HepG2 (cell line): ENCODE data around the gene ADAMTS12. TPM values are rescaled to one million over a fixed set of nuclear protein-coding genes. Genes with fewer than 3 reads are reported as not detected.

Experiments
- ATAC-seq: fragments of 200-7000 bp; cut with Tn5 transposase; 3 replicates; pipeline ENCODE4 v1.9.1; 2020; ENCODE audit warnings: mild to moderate bottlenecking, moderate library complexity
- BruUV-seq: library from RNA; stranded (reverse); fragments of 400-500 nt; replicated peaks from 2 replicates; lab custom pipeline; 2021; lab: Mats Ljungman, UMichigan
- CTCF ChIA-PET: fragments of 300-600 bp; formaldehyde crosslinking; extraction: SDS; loops from one replicate; lab custom pipeline; 2021; ENCODE audit warnings: low total read pairs, inconsistent platforms, low intra/inter-chr PET ratio; lab: Yijun Ruan, JAX
- POLR2A ChIA-PET: fragments of 350-600 bp; sonication (Branson Sonifier 250); formaldehyde crosslinking; loops from one replicate; lab custom pipeline; 2020; ENCODE audit warnings: antibody characterized with exemption, inconsistent platforms; lab: Yijun Ruan, JAX
- DNase-seq: peaks from one replicate; pipeline ENCODE4 v3.0.0-alpha.2; 2015; ENCODE audit warnings: low spot score
- FAIRE-seq: peaks from 3 replicates; lab custom pipeline; 2011; peaks lifted over from hg19 to GRCh38; lab: Jason Lieb, UNC
- H2AFZ ChIP-seq: one replicate; pipeline ENCODE4 v1.6.1; 2011; ENCODE audit warnings: low read length, inconsistent platforms
- H3K27ac ChIP-seq: fragments of 300-600 bp; 3 replicates; pipeline ENCODE4 v1.8.0; 2011; ENCODE audit warnings: mixed run types, mild to moderate bottlenecking, mixed read lengths, low read length, inconsistent platforms; ENCODE audit not compliant: insufficient read depth; ENCODE audit errors: extremely low read length
- H3K27me3 ChIP-seq, 2 experiments: fragments of 200-600 bp in 1 of 2; 2 replicates in 1 of 2; 3 replicates in 1 of 2; pipeline versions ENCODE4 v1.6.0 to v1.8.0; 2011; ENCODE audit warnings: low read length in 2 of 2, mild to moderate bottlenecking in 2 of 2, moderate library complexity in 2 of 2, inconsistent platforms in 1 of 2; ENCODE audit not compliant: insufficient read depth in 2 of 2, control insufficient read depth in 1 of 2
- H3K36me3 ChIP-seq, 2 experiments: fragments of 200-600 bp in 1 of 2; replicated peaks in 1 of 2; 2 replicates in 1 of 2; 3 replicates in 1 of 2; pipeline versions ENCODE4 v1.5.1 to v1.8.0; 2011; ENCODE audit warnings: low read length in 2 of 2, inconsistent platforms in 1 of 2; ENCODE audit not compliant: insufficient read depth in 2 of 2, control insufficient read depth in 1 of 2
- H3K4me1 ChIP-seq: 2 replicates; pipeline ENCODE4 v1.5.1; 2012; ENCODE audit warnings: low read length, inconsistent platforms; ENCODE audit not compliant: insufficient read depth
- H3K4me2 ChIP-seq: 2 replicates; pipeline ENCODE4 v1.6.0; 2011; ENCODE audit warnings: low read depth, low read length, inconsistent platforms
- H3K4me3 ChIP-seq, 3 experiments: fragments of 200-600 bp in 1 of 3; sonication (generic), shearing (Covaris generic) in 1 of 3; replicated peaks in 1 of 3; 2 replicates each; pipeline ENCODE4 v1.5.1; 2011 to 2016; ENCODE audit warnings: low read length in 3 of 3, inconsistent platforms in 2 of 3, low read depth in 2 of 3, mild to moderate bottlenecking in 2 of 3, control low read depth in 1 of 3, mixed read lengths in 1 of 3; ENCODE audit not compliant: insufficient read depth in 1 of 3
- H3K79me2 ChIP-seq: one replicate; pipeline ENCODE4 v1.6.1; 2011; ENCODE audit warnings: low read length, inconsistent platforms; ENCODE audit not compliant: insufficient read depth
- H3K9ac ChIP-seq: 2 replicates; pipeline ENCODE4 v1.6.0; 2011; ENCODE audit warnings: mild to moderate bottlenecking, low read depth, low read length, inconsistent platforms; ENCODE audit not compliant: insufficient read depth
- H3K9me3 ChIP-seq: 2 replicates; pipeline ENCODE4 v1.5.1; 2012; ENCODE audit warnings: mild to moderate bottlenecking, low read length
- H4K20me1 ChIP-seq: 2 replicates; pipeline ENCODE4 v1.6.0; 2011; ENCODE audit warnings: inconsistent platforms, mild to moderate bottlenecking, low read length, moderate library complexity; ENCODE audit not compliant: insufficient read depth
- HDAC2 ChIP-seq: sonication (generic); formaldehyde crosslinking; IDR thresholded peaks from 2 replicates; pipeline ENCODE4 v1.4.0; 2020; ENCODE audit warnings: missing genetic modification reagents
- IKZF4 ChIP-seq: sonication (generic); formaldehyde crosslinking; IDR thresholded peaks from 2 replicates; pipeline ENCODE4 v1.5.1; 2020; ENCODE audit warnings: borderline replicate concordance, mild to moderate bottlenecking, low read depth, missing genetic modification reagents; ENCODE audit errors: not compliant biosample characterization
- KLF15 ChIP-seq: sonication (generic); formaldehyde crosslinking; IDR thresholded peaks from 2 replicates; pipeline ENCODE4 v1.8.1; 2023; ENCODE audit warnings: borderline replicate concordance, mild to moderate bottlenecking, inconsistent platforms, missing genetic modification reagents, mixed read lengths
- MAFF ChIP-seq: IDR thresholded peaks from 2 replicates; pipeline ENCODE4 v1.6.1; 2011; ENCODE audit warnings: low read depth, low read length, improper control_type of control experiment
- MAFK ChIP-seq, 2 experiments: IDR thresholded peaks in 1 of 2; conservative IDR thresholded peaks in 1 of 2; 2 replicates each; pipeline ENCODE4 v1.6.1; 2011; ENCODE audit warnings: improper control_type of control experiment in 2 of 2, low read length in 2 of 2
- MBD4 ChIP-seq: IDR thresholded peaks from 2 replicates; pipeline ENCODE4 v1.6.1; 2012; ENCODE audit warnings: low read length, inconsistent platforms, borderline replicate concordance
- NFRKB ChIP-seq: fragments of 450-650 bp; IDR thresholded peaks from 2 replicates; pipeline ENCODE4 v1.6.1; 2017
- NR2F2 ChIP-seq: IDR thresholded peaks from 2 replicates; pipeline ENCODE4 v1.6.1; 2012; ENCODE audit warnings: low read depth, inconsistent platforms, borderline replicate concordance
- POLR2AphosphoS2 ChIP-seq: IDR thresholded peaks from 2 replicates; pipeline ENCODE4 v1.6.1; 2011; ENCODE audit warnings: low read depth, low read length, improper control_type of control experiment
- THRA ChIP-seq: sonication (generic); formaldehyde crosslinking; IDR thresholded peaks from 2 replicates; pipeline ENCODE4 v1.4.0; 2020; ENCODE audit warnings: missing genetic modification reagents, borderline replicate concordance
- ZNF232 ChIP-seq: sonication (generic); formaldehyde crosslinking; IDR thresholded peaks from 2 replicates; pipeline ENCODE4 v1.4.0; 2020; ENCODE audit warnings: missing genetic modification reagents, borderline replicate concordance
- ZNF550 ChIP-seq: sonication (generic); formaldehyde crosslinking; IDR thresholded peaks from 2 replicates; pipeline ENCODE4 v1.4.0; 2020; ENCODE audit warnings: mild to moderate bottlenecking, missing genetic modification reagents, borderline replicate concordance
- ZNF552 ChIP-seq: sonication (generic); formaldehyde crosslinking; IDR thresholded peaks from 2 replicates; pipeline ENCODE4 v1.9.0; 2022; ENCODE audit warnings: missing genetic modification reagents, mild to moderate bottlenecking, borderline replicate concordance
- ZNF720 ChIP-seq: sonication (generic); formaldehyde crosslinking; IDR thresholded peaks from 2 replicates; pipeline ENCODE4 v1.4.0; 2020; ENCODE audit warnings: missing genetic modification reagents
- WGBS: methylation state at CpG from one replicate; pipeline ENCODE4 v1.1.6; 2017; ENCODE audit warnings: low lambda C conversion rate; 5-methylcytosine and 5-hydroxymethylcytosine counted together
- in situ Hi-C: cut with HindIII; loops from 2 replicates; pipeline ENCODE4 v1.10.0; 2017; ENCODE audit warnings: low pct_unique_long_range_greater_than_20kb; ENCODE audit not compliant: extremely low pct_ligation_motif_present
- intact Hi-C: fragments of 100-400 bp; cut with micrococcal nuclease; formaldehyde crosslinking; loops from one replicate; pipeline ENCODE4 v1.10.0; 2022; ENCODE audit not compliant: unreplicated experiment
- polyA plus RNA-seq, 8 experiments: library from polyadenylated mRNA; depleted of rRNA in 3 of 8; stranded (reverse) in 7 of 8; unstranded in 1 of 8; fragments of >200 nt; fragmentation: Illumina TruSeq in 4 of 8; extraction: Trizol in 4 of 8; gene quantifications; 2 replicates each; pipeline versions ENCODE4 v1.2.1 to v1.2.3, GENCODE V29; 2011 to 2016; ENCODE audit warnings: low read depth in 4 of 8, missing spikeins in 1 of 8, mixed read lengths in 1 of 8; ENCODE audit not compliant: insufficient read depth in 1 of 8
- total RNA-seq, 5 experiments: library from RNA; depleted of rRNA; stranded (reverse); fragments of >200 nt; fragmentation: Illumina TruSeq; extraction: Trizol; gene quantifications; 2 replicates each; pipeline ENCODE4 v1.2.3, GENCODE V29; 2016; ENCODE audit warnings: low read depth in 1 of 5
- TF ChIP-seq, protein P1 (sequence below): sonication (generic); formaldehyde crosslinking; IDR thresholded peaks from 2 replicates; pipeline ENCODE4 v1.4.0; 2020; ENCODE audit warnings: mild to moderate bottlenecking, missing genetic modification reagents
- TF ChIP-seq, protein P2 (sequence below): sonication (generic); formaldehyde crosslinking; IDR thresholded peaks from 2 replicates; pipeline ENCODE4 v1.4.0; 2020; ENCODE audit warnings: mild to moderate bottlenecking, missing genetic modification reagents, borderline replicate concordance

ADAMTS12 gene
- total and polyA plus RNA-seq, 2 of the 13 experiments (the other 11 are each of a cell fraction or from before 2014, with no cell fraction given), result 0.03 TPM; not detected in 1

DNA sequence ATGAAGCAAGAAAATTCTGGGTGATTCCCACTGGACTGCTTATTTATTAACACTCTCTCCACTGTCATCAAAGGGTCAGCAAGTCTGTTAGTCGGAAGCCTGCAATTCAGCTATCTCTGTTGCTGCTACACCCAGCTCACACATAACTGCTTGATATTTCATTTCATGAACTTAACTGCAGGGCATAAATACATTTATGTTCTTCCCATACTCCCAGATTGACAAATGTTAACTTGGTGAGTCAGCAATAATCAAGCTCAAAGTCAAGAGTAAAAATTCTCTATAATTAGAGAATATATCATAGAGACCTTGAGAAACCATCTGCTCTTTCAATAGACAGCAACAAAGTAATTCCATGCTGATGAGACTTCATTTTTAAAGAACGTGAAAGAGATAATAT is 198.8 kb downstream of the ADAMTS12 start:
- WGBS, result 20% methylated on average over 2 of the region's 2 CpGs
- ChIA-PET CTCF (no interaction called here), POLR2A (no interaction called here)
- no peak for TF ChIP-seq IKZF4 (CRISPR knock-in tag)
- TF ChIP-seq, protein P1, sequence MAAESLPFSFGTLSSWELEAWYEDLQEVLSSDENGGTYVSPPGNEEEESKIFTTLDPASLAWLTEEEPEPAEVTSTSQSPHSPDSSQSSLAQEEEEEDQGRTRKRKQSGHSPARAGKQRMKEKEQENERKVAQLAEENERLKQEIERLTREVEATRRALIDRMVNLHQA, result no peak
- TF ChIP-seq MAFF, result peak; percentile 76
- TF ChIP-seq THRA, result no peak
- peak; percentile 78 to 83 for TF ChIP-seq MAFK (conservative IDR thresholded peaks at IDR 0.05 in 1 of 2, IDR thresholded peaks at IDR 0.05 in 1 of 2; ENCODE audit: low read length in 2 of 2)
- no peak for TF ChIP-seq ZNF550 (CRISPR knock-in tag)
- no peak for TF ChIP-seq POLR2AphosphoS2
- TF ChIP-seq KLF15 (CRISPR knock-in tag), result no peak
- TF ChIP-seq NR2F2, result no peak
- no peak for TF ChIP-seq ZNF720 (CRISPR knock-in tag)
- TF ChIP-seq HDAC2 (CRISPR knock-in tag), result no peak
- no peak for TF ChIP-seq MBD4
- TF ChIP-seq ZNF232 (CRISPR knock-in tag), result no peak
- no peak for TF ChIP-seq ZNF552 (CRISPR knock-in tag)
- no peak for TF ChIP-seq NFRKB
- TF ChIP-seq, protein P2, sequence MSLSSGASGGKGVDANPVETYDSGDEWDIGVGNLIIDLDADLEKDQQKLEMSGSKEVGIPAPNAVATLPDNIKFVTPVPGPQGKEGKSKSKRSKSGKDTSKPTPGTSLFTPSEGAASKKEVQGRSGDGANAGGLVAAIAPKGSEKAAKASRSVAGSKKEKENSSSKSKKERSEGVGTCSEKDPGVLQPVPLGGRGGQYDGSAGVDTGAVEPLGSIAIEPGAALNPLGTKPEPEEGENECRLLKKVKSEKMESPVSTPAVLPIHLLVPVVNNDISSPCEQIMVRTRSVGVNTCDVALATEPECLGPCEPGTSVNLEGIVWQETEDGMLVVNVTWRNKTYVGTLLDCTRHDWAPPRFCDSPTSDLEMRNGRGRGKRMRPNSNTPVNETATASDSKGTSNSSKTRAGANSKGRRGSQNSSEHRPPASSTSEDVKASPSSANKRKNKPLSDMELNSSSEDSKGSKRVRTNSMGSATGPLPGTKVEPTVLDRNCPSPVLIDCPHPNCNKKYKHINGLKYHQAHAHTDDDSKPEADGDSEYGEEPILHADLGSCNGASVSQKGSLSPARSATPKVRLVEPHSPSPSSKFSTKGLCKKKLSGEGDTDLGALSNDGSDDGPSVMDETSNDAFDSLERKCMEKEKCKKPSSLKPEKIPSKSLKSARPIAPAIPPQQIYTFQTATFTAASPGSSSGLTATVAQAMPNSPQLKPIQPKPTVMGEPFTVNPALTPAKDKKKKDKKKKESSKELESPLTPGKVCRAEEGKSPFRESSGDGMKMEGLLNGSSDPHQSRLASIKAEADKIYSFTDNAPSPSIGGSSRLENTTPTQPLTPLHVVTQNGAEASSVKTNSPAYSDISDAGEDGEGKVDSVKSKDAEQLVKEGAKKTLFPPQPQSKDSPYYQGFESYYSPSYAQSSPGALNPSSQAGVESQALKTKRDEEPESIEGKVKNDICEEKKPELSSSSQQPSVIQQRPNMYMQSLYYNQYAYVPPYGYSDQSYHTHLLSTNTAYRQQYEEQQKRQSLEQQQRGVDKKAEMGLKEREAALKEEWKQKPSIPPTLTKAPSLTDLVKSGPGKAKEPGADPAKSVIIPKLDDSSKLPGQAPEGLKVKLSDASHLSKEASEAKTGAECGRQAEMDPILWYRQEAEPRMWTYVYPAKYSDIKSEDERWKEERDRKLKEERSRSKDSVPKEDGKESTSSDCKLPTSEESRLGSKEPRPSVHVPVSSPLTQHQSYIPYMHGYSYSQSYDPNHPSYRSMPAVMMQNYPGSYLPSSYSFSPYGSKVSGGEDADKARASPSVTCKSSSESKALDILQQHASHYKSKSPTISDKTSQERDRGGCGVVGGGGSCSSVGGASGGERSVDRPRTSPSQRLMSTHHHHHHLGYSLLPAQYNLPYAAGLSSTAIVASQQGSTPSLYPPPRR (CRISPR knock-in tag), result no peak
- no peak overlapping the region for H3K9ac ChIP-seq
- H3K4me3 ChIP-seq, result no peak overlapping the region
- no peaks in the 10 kb centered on the region; a peak in 1 of 5 replicates for H3K27me3 ChIP-seq
- H3K9me3 ChIP-seq, result peaks cover 7% of the 10 kb centered on the region; the same call in 1 of the 2 replicates
- BruUV-seq, result no TSS peak
- no peaks in the 10 kb centered on the region for H3K79me2 ChIP-seq
- DNase-seq, result no peak
- no peak for ATAC-seq
- H3K36me3 ChIP-seq, result no peaks in the 10 kb centered on the region
- H3K27ac ChIP-seq, result no peak overlapping the region
- intact Hi-C loops (no loop called here), in situ Hi-C loops (no loop called here)
- no peaks in the 10 kb centered on the region for H3K4me1 ChIP-seq
- FAIRE-seq, result no peak
- H2AFZ ChIP-seq, result no peak overlapping the region
- H4K20me1 ChIP-seq, result no peaks in the 10 kb centered on the region
- no peak overlapping the region for H3K4me2 ChIP-seq
